ENCODE data around the gene DMRT1. TPM values are rescaled to one million over a fixed set of nuclear protein-coding genes. Genes with fewer than 3 reads are reported as not detected.
"Not testable (repeated sequence)": the region's sequence is repeated elsewhere in the genome, so short reads cannot be mapped to it uniquely, and the experiment has no call there.

The DMRT1 gene
- polyA plus RNA-seq, 1 experiment, result not detected

- Histone ChIP-seq H3K36me3 (ENCODE audit: control insufficient read depth, insufficient read depth, low read length) (no peaks in the 10 kb centered on the region), H3K4me3 (ENCODE audit: low read depth, low read length) (no peak overlapping the region), H3K27me3 (ENCODE audit: control insufficient read depth, insufficient read depth, low read length) (0 out of 2 replicates have a peak, but pooled peaks cover 5% of the 10 kb centered on the region)
- TF ChIP-seq CTCF (IDR thresholded peaks at IDR 0.05; ENCODE audit: insufficient read depth, low read depth, low read length), result no peak
- ChIA-PET POLR2A (no interaction called here), CTCF (no interaction called here)
- no peak for DNase-seq (ENCODE audit: low read depth)
These were observed 141.1 kb downstream of the DMRT1 start for GRCh38 chr9:982394-983230.

- Histone ChIP-seq H3K4me3 (ENCODE audit: low read depth, low read length) (no peak overlapping the region), H3K27me3 (ENCODE audit: control insufficient read depth, insufficient read depth, low read length) (no peaks in the 10 kb centered on the region), H3K36me3 (ENCODE audit: control insufficient read depth, insufficient read depth, low read length) (no peaks in the 10 kb centered on the region)
- ChIA-PET CTCF (no interaction called here), POLR2A (no interaction called here)
- no peak for TF ChIP-seq CTCF (IDR thresholded peaks at IDR 0.05; ENCODE audit: insufficient read depth, low read depth, low read length)
- DNase-seq (ENCODE audit: low read depth), result no peak
These were observed 152.5 kb downstream of the DMRT1 start for GRCh38 chr9:994005-994404.

- no peak for DNase-seq (ENCODE audit: low read depth)
- POLR2A ChIA-PET, result no interaction called here
- CTCF ChIA-PET, result interaction anchor here (1.0 kb wide), 2 partner anchors 14 to 101 kb away, joined by 3 to 5 read pairs; no protein-coding TSS in a partner anchor
These were observed 153.7 kb downstream of the DMRT1 start for GRCh38 chr9:995192-995591.

GRCh38 chr9:995781-996180 lies 154.3 kb downstream of the DMRT1 start:
- Histone ChIP-seq H3K36me3 (ENCODE audit: control insufficient read depth, insufficient read depth, low read length) (no peaks in the 10 kb centered on the region), H3K27me3 (ENCODE audit: control insufficient read depth, insufficient read depth, low read length) (no peaks in the 10 kb centered on the region), H3K4me3 (ENCODE audit: low read depth, low read length) (no peak overlapping the region)
- ChIA-PET POLR2A (no interaction called here), CTCF (interaction anchor here (1.0 to 1.7 kb wide), 2 partner anchors 9 to 102 kb away, joined by 3 to 4 read pairs; no protein-coding TSS in a partner anchor)
- DNase-seq (ENCODE audit: low read depth), result no peak
- TF ChIP-seq CTCF (IDR thresholded peaks at IDR 0.05; ENCODE audit: insufficient read depth, low read depth, low read length), result no peak

More at GRCh38 chr9:995192-995591, 153.7 kb downstream of the DMRT1 start:
- H3K36me3 ChIP-seq (ENCODE audit: control insufficient read depth, insufficient read depth, low read length), result no peaks in the 10 kb centered on the region
- no peak overlapping the region for H3K4me3 ChIP-seq (ENCODE audit: low read depth, low read length)
- TF ChIP-seq CTCF (IDR thresholded peaks at IDR 0.05; ENCODE audit: insufficient read depth, low read depth, low read length), result no peak
- H3K27me3 ChIP-seq (ENCODE audit: control insufficient read depth, insufficient read depth, low read length), result no peaks in the 10 kb centered on the region

- H3K4me3 ChIP-seq (ENCODE audit: low read depth, low read length); POLR2A ChIA-PET; H3K36me3 ChIP-seq (ENCODE audit: control insufficient read depth, insufficient read depth, low read length); DNase-seq (ENCODE audit: low read depth); H3K27me3 ChIP-seq (ENCODE audit: control insufficient read depth, insufficient read depth, low read length): not testable (repeated sequence)
- peak; percentile 34; the same call in 1 of the 2 replicates for TF ChIP-seq CTCF (IDR thresholded peaks at IDR 0.05; ENCODE audit: insufficient read depth, low read depth, low read length)
- CTCF ChIA-PET, result interaction anchor here (2.1 kb wide), 1 partner anchor 105 kb away, joined by 9 read pairs; no protein-coding TSS in a partner anchor
These were observed 157.0 kb downstream of the DMRT1 start for GRCh38 chr9:998299-999110.

Measured in BJ (cell line).